Astrocyte (in vitro differentiated cells and primary cell): ENCODE measurements around the gene SLC12A4.

Source experiments
- CTCF ChIP-seq: IDR thresholded peaks from 2 replicates; pipeline ENCODE4 v1.5.1; 2011; ENCODE audit warnings: low read depth, mild to moderate bottlenecking, inconsistent platforms, low read length, moderate library complexity; ENCODE audit not compliant: insufficient read depth
- EZH2 ChIP-seq: IDR thresholded peaks from 2 replicates; pipeline ENCODE4 v1.6.1; 2012; ENCODE audit warnings: mild to moderate bottlenecking, low read length, inconsistent platforms; ENCODE audit not compliant: insufficient read depth

DNA sequence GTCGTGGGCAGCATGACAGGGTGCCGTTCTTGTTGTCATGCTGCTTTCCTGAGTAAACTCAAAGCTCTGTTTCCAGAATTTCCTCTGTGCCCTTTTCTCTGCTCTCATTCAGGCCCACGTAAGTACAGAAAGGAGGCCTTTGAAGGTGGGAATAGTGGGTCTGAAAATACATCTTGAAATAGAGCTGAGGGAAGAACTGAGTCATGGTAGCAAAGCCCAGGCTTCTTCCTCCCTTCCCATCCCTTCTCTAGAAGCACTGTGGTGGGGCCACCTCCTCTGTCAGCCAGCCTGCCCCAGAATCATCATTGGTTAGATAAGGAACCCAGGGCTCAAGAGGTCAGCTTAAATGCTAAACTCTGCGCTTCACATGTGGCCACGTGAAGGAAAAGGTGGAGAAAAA, 46.2 kb downstream of the SLC12A4 start:
- TF ChIP-seq CTCF (no peak), EZH2 (no peak)
